ENCODE data around the gene KLF17.

The KLF17 gene, protein sequence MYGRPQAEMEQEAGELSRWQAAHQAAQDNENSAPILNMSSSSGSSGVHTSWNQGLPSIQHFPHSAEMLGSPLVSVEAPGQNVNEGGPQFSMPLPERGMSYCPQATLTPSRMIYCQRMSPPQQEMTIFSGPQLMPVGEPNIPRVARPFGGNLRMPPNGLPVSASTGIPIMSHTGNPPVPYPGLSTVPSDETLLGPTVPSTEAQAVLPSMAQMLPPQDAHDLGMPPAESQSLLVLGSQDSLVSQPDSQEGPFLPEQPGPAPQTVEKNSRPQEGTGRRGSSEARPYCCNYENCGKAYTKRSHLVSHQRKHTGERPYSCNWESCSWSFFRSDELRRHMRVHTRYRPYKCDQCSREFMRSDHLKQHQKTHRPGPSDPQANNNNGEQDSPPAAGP

DNA sequence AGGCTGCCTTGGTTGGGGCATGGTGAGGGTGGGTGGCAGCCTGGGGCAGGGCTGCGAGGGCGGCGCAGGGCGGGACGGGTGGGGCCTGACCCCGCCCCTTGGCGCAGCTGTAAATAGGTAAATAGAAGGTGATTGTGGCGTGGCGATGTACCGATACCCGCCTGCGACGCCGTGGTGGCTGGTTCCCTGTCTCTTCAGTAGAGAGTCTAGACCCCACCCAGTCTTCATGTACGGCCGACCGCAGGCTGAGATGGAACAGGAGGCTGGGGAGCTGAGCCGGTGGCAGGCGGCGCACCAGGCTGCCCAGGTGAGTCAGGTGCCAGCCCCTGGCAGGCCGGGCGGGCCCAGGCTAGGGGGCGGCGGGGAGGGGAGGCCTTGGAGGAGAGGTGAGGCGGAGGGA, at the start of gene KLF17:
TSS of gene KLF17 (plus strand) at position 140 of the 400 bp plus-strand sequence. CDS start at position 227, 87 bp downstream.
- DNase-seq = no peak

DNA sequence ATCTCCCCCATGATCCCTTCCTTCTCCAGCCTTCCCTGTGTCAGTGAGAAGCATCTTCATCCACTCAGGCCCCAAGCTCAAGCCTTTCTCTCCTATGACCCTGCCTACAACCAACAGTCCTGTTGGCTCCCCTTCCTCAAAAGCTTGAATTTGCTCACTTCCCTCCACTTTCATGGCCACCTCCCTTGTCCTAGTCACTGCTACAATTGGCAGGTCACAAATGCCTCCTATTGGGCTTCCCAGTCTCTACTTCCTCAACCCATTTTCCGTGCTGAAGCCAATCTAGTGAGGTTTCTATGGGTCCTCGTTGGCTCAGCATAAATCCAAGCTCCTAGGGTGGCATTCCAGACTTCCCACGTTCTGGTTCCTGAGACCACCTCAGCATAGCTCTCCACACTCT, 47.2 kb upstream of the KLF17 start:
- DNase-seq = no peak

DNA sequence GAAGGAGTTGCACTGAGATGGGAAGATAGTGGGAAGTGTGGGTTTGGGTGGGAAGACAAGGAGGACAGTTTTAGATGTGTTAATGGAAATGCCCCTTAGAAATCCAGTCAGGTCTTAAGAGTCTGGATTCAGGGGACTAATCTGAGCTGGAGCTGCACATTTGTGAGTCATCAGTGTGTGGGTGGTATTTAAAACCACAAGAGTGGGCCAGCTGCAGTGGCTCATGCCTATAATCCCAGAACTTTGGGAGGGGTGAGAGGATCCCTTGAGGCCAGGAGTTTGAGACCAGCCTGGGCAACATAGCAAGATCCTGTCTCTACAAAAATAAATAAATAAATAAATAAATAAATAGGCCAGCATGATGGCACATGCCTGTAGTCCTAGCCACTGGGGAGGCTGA, 46.4 kb upstream of the KLF17 start:
- no peak for DNase-seq

DNA sequence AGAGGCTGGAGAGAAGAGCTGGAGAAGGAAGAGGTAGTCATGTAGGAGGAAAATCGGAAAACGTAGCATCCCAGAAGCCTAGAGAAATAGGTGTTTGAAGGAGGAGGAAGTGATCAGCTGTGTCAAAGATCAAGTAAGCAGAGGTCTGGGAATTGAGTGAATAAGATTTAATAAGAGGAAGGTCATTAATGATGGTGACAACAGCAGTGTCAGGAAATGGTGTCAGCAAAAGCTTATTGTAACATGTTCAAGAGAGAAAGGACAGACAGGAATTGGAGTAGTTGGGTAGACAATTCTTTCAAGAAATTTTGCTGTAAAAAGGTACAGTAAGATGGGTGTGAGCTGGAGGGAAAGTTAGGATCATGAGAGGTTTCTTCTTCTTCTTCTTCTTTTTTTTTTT, 45.8 kb upstream of the KLF17 start:
- DNase-seq = no peak

DNA sequence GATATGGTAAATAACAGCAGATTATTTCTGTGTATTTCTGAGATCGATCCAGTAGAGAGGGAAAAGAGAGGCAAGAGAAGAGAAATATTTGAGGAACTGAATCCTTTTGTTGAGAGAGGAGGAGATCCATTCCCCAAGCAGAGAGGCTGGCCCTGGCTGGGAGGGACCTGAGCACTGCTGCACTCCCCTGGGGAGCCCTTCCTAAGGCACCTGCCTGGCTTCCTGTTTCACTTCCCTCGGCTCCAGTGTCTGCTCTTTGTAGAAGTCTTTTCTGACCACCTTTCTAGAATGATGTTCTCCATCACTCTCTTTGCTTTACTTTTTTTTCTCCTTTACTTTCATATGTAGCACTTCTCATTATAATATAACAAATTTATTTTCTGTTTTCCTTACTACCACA, 45.1 kb upstream of the KLF17 start:
- no peak for DNase-seq

DNA sequence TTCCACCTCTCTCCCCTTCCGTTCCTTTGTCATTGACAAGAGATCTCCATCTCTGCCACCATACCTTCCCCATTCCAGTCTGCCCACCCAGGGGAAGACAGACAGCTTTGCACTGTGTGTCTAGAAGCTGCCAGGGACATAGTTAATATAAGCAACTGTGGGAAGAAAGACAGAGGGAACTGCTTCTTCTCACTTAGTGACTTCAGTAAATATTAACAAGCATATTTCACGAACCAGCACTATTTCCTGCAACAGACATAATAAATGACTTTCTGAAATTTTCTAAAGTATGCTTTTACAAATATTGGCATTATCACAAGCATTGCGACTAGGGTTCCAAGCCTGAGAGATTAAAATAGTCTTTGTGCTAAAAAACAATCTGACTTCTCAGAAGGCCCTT, 44.2 kb upstream of the KLF17 start:
- DNase-seq = no peak

DNA sequence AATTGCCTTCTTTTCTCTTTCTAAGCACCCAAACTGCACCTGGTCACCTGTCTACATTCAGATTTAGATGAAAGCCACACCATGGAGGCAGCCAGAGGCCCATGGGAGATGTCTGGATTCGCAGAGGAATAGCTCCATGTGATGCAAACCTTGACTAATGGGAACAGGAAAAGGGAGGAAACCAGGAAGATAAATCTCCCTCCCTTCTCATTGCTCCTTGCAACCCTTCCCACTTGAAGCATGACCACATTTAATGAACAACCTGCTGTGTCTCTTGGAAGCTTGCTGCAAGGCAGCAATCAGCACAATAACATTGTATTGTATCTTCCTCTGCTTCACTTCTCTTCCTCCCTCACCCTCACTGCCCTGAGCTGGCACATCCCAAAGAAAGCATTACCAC, 42.6 kb upstream of the KLF17 start:
- DNase-seq = no peak

DNA sequence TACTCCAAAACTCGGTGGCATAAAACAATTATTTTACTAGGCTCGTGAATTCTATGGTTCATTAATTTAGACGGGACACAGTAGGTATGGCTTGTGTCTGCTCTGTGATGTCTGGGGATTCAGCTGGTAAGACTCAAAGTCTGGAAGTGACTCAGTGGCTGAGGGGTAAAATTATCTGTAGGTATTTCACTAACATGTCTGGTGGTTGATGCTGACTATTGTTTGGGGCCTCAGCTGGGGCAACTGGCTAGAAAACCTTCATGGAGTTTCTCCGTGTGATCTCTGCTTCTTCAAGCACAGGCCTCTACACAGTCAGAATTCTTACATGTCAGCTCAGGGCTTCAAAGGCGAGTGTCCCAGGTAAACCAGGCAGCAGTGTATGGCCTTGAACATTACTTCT, 41.2 kb upstream of the KLF17 start:
- DNase-seq = no peak

DNA sequence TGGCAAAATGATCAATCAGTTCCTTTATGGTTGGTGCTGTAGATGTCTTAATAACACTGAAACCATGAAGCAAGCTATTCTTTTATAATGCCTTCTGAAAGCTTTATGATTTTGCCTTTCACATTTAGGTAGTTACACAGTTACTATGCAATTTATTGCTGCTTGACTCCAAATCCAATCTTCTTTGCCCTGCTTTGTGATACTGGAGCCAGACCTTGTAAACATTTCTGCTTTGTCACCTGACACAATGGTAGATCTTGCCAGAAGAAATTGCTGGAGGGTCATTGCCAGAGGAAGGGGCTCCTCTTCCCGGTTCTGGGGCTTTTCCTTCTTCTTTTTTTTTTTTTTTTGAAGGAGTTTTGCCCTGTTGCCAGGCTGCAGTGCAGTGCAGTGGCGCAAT, 40.5 kb upstream of the KLF17 start:
- DNase-seq = no peak

DNA sequence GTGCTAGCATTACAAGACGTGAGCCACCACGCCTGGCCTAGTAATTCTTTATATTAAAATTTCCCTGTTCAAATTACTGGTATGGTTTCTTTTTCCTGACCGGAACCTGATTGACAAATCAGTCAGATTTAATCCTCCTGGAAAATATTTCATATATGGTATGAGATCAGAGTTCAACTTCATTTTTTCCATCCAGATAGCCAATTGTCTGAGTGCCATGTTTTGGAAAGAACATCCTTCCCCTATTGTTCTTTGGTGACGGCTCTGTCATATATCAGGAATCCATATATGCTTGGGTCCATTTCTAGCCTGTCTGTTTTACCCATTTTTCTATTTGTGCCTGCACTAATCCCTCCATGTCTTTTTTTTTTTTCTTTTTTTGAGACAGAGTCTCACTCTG, 39.1 kb upstream of the KLF17 start:
- no peak for DNase-seq

DNA sequence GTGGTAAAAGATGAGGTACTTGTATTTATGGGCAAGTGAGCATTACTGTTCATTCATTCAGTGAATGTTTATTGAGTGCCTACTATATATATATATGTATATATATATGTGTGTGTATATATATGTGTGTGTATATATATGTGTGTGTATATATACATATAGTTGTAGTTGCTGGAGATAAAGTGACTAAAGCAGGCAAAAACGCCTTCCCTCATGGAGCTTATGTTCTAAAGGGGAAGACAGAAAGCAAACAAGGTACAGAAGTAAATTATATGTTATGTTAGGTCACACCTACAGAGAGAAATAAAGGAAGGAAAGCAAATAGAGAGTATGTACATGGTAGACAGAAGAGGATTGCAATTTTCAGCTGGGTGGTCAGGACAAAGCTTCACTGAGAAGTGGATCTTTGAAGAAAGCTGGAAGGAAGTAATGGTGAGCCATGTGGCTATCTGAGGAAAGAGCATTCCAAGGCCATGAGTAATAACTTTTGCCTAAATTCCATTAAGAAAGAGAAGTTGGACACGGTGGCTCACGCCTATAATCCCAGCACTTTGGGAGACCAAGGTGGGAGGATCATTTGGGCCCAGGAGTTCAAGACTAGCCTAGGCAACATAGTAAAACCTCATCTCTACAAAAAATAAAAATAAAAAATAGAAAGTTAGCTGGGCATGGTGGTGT, 33.5 kb upstream of the KLF17 start:
- DNase-seq = no peak

DNA sequence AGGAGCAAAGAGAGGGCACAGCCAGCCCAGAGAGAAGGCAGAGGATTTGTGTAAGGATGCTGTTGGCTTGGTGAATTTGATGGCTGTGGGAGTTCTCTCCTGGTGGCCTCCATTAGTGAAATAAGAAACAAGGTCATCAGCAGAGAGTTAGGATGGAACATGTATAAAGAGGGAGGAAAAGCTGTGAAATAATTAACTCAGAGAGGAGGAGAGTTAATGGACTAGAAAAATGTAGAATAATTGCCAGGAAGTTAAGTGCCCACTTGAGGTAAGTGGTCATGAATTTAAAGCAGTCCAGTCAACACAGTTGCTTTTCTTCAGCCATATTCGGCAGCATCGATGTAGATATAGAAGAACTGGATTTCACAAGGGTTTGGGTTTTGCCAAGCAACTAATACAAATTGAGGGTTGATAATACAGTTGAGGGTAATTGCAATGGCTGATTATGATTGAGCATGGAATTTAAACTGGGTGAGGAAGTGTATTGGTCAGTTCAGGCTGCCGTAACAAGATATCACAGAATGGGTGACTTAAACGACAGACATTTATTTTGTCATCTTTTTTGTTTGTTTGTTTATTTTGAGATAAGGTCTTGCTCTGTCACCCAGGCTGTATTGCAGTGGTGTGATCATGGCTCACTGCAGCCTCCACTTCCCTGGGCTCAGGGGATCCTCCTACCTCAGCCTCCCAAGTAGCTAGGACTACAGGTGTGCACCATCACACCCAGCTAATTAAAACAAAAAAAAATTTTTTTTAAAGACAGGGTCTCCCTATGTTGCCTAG, 31.7 kb upstream of the KLF17 start:
- no peak for DNase-seq

DNA sequence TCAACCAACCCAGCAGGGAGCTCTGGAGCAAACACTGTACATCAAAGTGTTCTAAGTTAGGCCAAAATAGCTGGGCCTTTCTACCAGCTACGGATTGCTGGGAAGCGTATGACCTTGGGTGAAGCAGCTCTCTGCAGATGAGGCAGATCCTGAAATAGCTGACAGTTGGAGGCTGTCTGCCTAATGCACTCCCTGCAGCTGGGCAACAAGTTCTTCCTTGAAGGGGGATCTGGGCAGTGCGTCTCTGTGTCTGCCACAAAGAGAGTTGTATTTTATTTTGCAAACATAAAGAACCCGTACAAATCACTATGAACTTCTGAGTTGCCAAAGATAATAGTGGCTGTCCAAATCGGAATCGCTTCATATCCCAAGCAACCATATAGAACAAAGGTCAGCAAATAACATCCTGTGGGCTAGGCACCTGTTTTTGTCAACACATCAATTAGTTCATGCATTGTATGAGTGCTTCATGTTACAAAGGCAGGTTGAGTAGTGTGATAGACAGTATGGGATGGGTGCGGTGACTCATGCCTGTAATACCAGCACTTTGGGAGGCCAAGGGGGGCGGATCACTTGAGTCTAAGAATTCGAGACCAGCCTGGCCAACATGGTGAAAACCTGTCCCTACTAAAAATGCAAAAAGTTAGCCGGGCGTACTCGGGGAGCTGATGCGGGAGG, 29.1 kb upstream of the KLF17 start:
- no peak for DNase-seq

DNA sequence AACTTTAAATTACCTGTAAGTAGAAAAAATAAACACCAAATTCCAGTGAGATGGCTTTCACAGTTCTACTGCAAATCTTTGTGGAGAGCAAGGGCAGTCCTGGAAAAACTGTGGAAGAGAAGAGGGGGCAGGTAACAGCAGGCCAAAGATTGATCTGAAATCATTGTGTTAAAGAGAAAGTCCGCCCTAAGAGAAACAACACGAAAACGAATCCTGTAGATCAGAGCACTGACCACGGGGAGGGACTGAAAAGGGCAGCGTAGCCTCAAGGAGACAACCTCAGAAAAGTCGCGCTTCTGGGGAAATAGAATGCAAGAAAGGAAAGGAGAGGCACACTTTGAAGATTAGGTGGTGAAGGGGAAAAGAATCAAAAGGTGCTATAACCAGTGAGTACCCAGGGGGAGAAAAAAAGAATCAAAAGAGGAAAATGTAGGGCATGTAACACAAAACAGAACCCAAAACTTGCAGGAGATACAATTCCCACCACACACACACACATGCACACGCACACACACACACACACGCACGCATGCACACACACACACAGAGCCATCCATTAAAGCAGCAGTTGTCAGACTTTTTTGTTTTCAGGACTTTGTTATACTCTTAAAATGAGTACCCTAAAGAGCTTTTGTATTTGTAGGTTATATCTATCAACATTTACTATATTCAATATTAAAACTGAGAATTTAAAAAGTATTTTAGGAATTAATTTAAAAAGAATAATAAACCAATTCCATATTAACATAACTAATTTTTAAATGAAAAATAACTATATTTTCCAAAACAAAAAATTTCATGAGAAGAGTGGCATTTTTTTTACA, 28.0 kb upstream of the KLF17 start:
- DNase-seq = no peak

DNA sequence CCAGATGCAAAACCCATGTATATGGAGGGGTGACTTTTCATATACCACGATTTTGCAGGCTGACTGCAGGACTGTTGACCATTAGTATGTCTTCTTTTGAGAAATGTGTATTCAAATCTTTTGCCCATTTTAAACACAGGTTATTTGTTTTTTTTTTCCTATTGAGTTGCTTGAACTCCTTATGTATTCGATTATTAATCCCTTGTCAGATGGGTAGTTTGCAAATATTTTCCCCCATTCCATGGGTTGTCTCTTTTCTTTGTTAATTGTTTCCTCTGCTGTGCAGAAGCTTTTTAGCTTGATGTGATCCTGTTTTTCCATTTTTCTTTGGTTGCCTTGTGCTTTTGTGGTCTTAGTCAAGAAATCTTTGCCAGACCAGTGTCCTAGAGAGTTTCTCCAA, 24.6 kb upstream of the KLF17 start:
- DNase-seq = no peak

DNA sequence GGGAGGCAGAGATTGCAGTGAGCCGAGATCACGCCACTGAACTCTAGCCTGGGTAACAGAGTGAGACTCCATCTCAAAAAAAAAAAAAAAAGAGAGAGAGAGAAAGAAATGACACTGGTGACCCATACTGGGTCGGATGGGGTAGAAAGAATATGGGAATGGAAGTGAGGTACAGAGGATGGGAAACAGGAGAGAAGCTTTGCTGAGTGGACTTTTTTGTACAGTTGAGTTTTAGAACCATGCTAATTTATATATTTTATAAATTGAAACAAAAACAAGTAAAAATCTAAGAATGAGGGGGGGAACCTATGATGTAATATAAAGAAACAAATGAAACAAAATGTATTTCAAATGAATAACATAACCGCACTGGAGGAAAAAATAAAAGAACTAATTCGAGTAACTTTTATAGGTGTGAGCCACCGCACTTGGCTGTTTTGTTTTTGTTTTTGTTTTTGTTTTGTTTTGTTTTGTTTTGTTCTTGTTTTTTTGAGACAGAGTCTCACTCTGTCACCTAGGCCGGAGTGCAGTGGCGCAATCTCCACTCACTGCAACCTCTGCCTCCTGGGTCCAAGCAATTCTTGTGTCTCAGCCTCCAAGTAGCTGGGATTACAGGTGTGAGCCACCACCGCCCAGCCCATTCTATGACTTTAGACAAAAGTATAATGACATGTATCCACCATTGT, 18.3 kb upstream of the KLF17 start:
- DNase-seq = no peak

DNA sequence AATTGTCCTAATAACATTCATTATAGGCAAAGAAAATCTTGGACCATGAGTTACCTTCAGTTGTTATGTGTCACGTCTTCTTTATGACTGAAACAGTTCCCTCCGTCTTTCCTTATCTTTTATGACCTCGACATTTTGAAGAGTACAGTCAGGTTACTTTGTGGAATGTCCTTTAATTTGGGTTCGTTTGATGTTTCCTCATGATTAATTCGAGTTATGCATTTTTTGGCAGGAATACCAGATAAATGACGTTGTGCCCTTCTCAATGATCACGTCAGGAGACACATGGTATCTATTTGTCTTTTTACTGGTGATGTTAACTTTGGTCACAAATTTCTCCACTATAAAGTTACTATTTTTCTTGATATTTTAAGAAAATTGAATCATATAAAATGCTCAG, 17.3 kb upstream of the KLF17 start:
- no peak for DNase-seq

DNA sequence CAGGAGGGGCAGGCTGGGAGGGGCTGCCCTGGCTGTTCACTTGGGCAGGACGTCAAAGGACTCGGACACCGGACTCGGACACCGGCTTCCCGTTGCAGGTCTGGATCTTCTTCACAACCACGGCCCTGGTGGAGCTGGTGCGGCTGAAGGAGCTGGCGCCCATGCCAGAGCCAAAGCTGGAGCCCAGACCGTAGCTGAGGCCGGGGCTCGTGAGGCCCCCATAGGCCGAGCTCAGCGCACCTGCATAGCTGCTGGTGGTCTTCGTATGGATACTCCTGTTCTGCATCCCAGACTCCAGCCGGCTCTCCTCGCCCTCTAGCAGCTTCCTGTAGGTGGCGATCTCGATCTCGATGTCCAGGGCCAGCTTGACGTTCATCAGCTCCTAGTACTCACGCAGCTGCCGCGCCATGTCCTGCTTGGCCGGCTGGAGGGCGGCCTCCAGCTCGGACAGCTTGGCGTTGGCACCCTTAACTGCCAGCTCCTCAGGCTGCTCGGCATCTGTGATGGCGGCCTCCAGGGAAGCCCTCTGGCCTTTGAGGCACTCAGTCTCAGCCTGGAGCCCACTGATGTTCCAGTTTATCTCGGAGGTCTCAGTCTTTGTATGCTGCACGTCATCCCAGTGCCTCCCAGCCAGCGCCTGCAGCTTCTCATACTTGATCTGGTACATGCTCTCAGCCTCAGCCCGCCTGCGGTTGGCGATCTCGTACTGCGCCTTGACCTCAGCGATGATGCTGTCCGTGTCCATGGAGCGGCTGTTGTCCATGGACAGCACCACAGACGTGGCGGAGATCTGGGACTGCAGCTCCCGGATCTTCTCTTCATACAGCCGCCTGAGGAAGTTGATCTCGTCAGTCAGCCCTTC, 15.1 kb upstream of the KLF17 start:
- DNase-seq = no peak

DNA sequence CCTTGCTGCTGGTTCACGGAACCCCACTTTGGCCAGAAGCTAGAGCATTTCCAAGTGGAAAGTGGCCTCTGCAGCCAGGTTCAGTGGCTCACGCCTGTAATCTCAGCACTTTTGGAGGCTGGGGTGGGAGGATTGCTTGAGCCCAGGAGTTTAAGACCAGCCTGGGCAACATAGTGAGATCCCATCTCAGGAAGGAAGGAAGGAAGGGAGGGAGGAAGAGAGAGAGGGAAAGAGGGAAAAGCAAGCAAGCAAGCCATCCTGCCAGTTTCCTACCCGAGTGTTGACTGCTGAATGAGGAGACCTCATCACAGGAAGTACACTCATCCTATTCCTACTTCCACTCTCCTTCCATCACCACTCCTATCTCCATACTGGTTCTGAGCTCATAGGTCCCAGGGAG, 12.8 kb upstream of the KLF17 start:
- DNase-seq = no peak

DNA sequence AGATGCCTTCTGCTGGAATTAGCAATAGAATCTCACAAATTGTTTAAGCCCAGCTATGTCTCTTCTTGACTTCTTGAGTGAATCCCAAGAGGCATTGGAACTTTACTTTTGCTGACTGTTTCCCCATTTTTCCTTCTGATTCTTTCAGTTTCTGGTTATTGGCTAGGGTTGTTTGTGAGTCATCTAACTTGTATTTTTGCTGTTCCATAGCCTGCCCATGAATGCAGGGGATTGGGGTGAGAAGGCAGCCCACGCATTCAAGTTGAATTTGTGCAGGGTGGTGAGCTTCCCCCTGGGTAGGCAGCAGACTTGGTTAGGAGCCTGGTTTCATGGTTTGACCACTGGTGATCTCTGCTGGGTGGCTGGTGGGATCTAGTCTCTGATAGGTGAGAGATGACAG, 10.4 kb upstream of the KLF17 start:
- DNase-seq = no peak

DNA sequence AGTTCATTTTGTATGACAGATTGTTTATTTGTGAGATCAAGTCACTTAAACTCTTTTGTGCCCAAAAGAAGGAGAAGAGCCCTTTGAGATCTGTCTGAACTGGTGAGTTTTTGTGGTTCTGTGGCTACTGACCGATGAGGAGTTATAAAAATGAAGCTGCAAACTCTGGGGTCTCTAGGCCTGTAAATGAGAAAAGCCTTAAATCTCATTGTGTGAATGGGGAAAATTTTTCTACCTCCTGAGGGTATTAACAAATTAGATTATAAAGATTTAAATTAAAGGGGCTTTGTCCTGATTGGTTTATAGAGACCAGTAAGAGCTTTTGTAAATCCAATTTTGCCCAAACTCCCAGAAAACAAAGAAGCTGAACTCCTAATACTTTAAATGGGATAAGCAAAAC, 9.7 kb upstream of the KLF17 start:
- no peak for DNase-seq
